ENCODE results near the gene NSL1.

The NSL1 gene

GRCh38 chr1:212701910-212702309 is 89.7 kb downstream of the NSL1 start:
- no peak for DNase-seq (ENCODE audit: low spot score)
- ChIA-PET CTCF (interaction anchor here (1.3 kb wide), 1 partner anchor 37 kb away, joined by 4 read pairs; no protein-coding TSS in a partner anchor), POLR2A (ENCODE audit: low non-redundant PET) (interaction anchor here (0.6 kb wide), 1 partner anchor 661 kb away, joined by 3 read pairs; no protein-coding TSS in a partner anchor)
- TF ChIP-seq CTCF (conservative IDR thresholded peaks at IDR 0.05; ENCODE audit: low read depth) = no peak
- H3K27ac ChIP-seq = no peak overlapping the region

- POLR2A ChIA-PET (ENCODE audit: low non-redundant PET) = interaction anchor here (0.6 kb wide), 1 partner anchor 660 kb away, joined by 3 read pairs; no protein-coding TSS in a partner anchor
- TF ChIP-seq CTCF (conservative IDR thresholded peaks at IDR 0.05; ENCODE audit: low read depth) = 0 out of 2 replicates have a peak, but pooled peaks have one; percentile 8
- no peak for DNase-seq (ENCODE audit: low spot score)
- CTCF ChIA-PET = interaction anchor here (0.5 to 1.3 kb wide), 4 partner anchors 36 to 92 kb away, joined by 3 to 4 read pairs (median 3); no protein-coding TSS in a partner anchor
- no peak overlapping the region for H3K27ac ChIP-seq
Observed at GRCh38 chr1:212700892-212701819, 90.4 kb downstream of the NSL1 start.

- POLR2A ChIA-PET (ENCODE audit: low non-redundant PET) = no interaction called here
Observed at GRCh38 chr1:212700223-212700891, 91.2 kb downstream of the NSL1 start.

GRCh38 chr1:212699625-212700222 is 91.9 kb downstream of the NSL1 start, which contains the start of gene BATF3:
BATF3 (minus strand) TSS chr1:212699840; CDS start chr1:212699762, 78 bp downstream.
- POLR2A ChIA-PET (ENCODE audit: low non-redundant PET) = no interaction called here
- H3K27ac ChIP-seq = no peak within 1 kb of the TSS
- no peak for TF ChIP-seq CTCF (conservative IDR thresholded peaks at IDR 0.05; ENCODE audit: low read depth)
- DNase-seq (ENCODE audit: low spot score) = no peak
- CTCF ChIA-PET = interaction anchor here (0.6 to 1.1 kb wide), 3 partner anchors 27 to 568 kb away, joined by 3 to 4 read pairs (median 3); no protein-coding TSS in a partner anchor

More at GRCh38 chr1:212700223-212700891, 91.2 kb downstream of the NSL1 start:
- TF ChIP-seq CTCF (conservative IDR thresholded peaks at IDR 0.05; ENCODE audit: low read depth) = no peak
- CTCF ChIA-PET = interaction anchor here (0.5 to 0.6 kb wide), 2 partner anchors 69 to 92 kb away, joined by 3 read pairs; no protein-coding TSS in a partner anchor
- DNase-seq (ENCODE audit: low spot score) = no peak
- no peak overlapping the region for H3K27ac ChIP-seq

- H3K27ac ChIP-seq = no peak overlapping the region
- POLR2A ChIA-PET (ENCODE audit: low non-redundant PET) = no interaction called here
- peak; percentile 31 for DNase-seq (ENCODE audit: low spot score)
- CTCF ChIA-PET = interaction anchor here (0.6 to 2.3 kb wide), 4 partner anchors 26 to 568 kb away, joined by 3 to 10 read pairs (median 4); no protein-coding TSS in a partner anchor
- peak; percentile 49 for TF ChIP-seq CTCF (conservative IDR thresholded peaks at IDR 0.05; ENCODE audit: low read depth)
Observed at GRCh38 chr1:212699104-212699624, 92.4 kb downstream of the NSL1 start.

Measured in RWPE1 (cell line).